Liver (tissue), 3 donors: ENCODE results near the gene ATXN7L3B.
"Not testable (repeated sequence)": the region's sequence is repeated elsewhere in the genome, so short reads cannot be mapped to it uniquely, and the experiment has no call there.

Experiments used
- CTCF ChIP-seq: fragments of 150-350 bp; IDR thresholded peaks from 2 replicates; pipeline ENCODE4 v1.5.1; 2017; ENCODE audit warnings: improper control_type of control experiment, low read depth, low read length; ENCODE audit not compliant: missing input control
- EGR1 ChIP-seq, 2 donors: IDR thresholded peaks; 2 replicates each; pipeline ENCODE4 v1.6.1; 2016 to 2018; ENCODE audit warnings: antibody characterized with exemption in 2 of 2, low read depth in 2 of 2
- FOXA1 ChIP-seq: IDR thresholded peaks from 2 replicates; pipeline ENCODE4 v1.6.1; 2016; ENCODE audit warnings: antibody characterized with exemption
- GABPA ChIP-seq, 2 donors: IDR thresholded peaks in 1 of 2; conservative IDR thresholded peaks in 1 of 2; 2 replicates each; pipeline ENCODE4 v1.6.1; 2016; ENCODE audit warnings: antibody characterized with exemption in 2 of 2, mild to moderate bottlenecking in 1 of 2, moderate library complexity in 1 of 2
- HNF4A ChIP-seq, 2 donors: conservative IDR thresholded peaks; 2 replicates each; pipeline ENCODE4 v1.6.1; 2016; ENCODE audit warnings: antibody characterized with exemption in 2 of 2, mild to moderate bottlenecking in 2 of 2
- JUND ChIP-seq, 2 donors: IDR thresholded peaks; 2 replicates each; pipeline ENCODE4 v1.6.1; 2016; ENCODE audit warnings: antibody characterized with exemption in 2 of 2
- MAX ChIP-seq: IDR thresholded peaks from 2 replicates; pipeline ENCODE4 v1.6.1; 2016; ENCODE audit warnings: antibody characterized with exemption
- RAD21 ChIP-seq, 2 donors: IDR thresholded peaks; 2 replicates each; pipeline ENCODE4 v1.6.1; 2016; ENCODE audit warnings: antibody characterized with exemption in 2 of 2, mild to moderate bottlenecking in 2 of 2
- RXRA ChIP-seq, 2 donors: IDR thresholded peaks; 2 replicates each; pipeline ENCODE4 v1.6.1; 2017 to 2018; ENCODE audit warnings: antibody characterized with exemption in 2 of 2, mild to moderate bottlenecking in 1 of 2
- SP1 ChIP-seq: IDR thresholded peaks from 2 replicates; pipeline ENCODE4 v1.6.1; 2018; ENCODE audit warnings: antibody characterized with exemption, mild to moderate bottlenecking
- YY1 ChIP-seq: IDR thresholded peaks from 2 replicates; pipeline ENCODE4 v1.6.1; 2016; ENCODE audit warnings: antibody characterized with exemption, mild to moderate bottlenecking
- ZBTB33 ChIP-seq: IDR thresholded peaks from 2 replicates; pipeline ENCODE4 v1.6.1; 2016; ENCODE audit warnings: antibody characterized with exemption
- TF ChIP-seq, protein P1 (sequence below): IDR thresholded peaks from 2 replicates; pipeline ENCODE4 v1.6.1; 2016; ENCODE audit warnings: antibody characterized with exemption, mild to moderate bottlenecking
- donor health status: healthy.
- donor health status: healthy.

GRCh38 chr12:74508873-74509657 is 28.6 kb upstream of the ATXN7L3B start:
- not testable (repeated sequence) for TF ChIP-seq CTCF; SP1; RAD21 (IDR thresholded peaks at IDR 0.05); YY1; RXRA (IDR thresholded peaks at IDR 0.05); FOXA1; EGR1 (IDR thresholded peaks at IDR 0.05; ENCODE audit: low read depth in 2 of 2); MAX; JUND (IDR thresholded peaks at IDR 0.05); HNF4A (conservative IDR thresholded peaks at IDR 0.05); GABPA (IDR thresholded peaks at IDR 0.05 in 1 of 2, conservative IDR thresholded peaks at IDR 0.05 in 1 of 2); ZBTB33
- TF ChIP-seq, protein P1, sequence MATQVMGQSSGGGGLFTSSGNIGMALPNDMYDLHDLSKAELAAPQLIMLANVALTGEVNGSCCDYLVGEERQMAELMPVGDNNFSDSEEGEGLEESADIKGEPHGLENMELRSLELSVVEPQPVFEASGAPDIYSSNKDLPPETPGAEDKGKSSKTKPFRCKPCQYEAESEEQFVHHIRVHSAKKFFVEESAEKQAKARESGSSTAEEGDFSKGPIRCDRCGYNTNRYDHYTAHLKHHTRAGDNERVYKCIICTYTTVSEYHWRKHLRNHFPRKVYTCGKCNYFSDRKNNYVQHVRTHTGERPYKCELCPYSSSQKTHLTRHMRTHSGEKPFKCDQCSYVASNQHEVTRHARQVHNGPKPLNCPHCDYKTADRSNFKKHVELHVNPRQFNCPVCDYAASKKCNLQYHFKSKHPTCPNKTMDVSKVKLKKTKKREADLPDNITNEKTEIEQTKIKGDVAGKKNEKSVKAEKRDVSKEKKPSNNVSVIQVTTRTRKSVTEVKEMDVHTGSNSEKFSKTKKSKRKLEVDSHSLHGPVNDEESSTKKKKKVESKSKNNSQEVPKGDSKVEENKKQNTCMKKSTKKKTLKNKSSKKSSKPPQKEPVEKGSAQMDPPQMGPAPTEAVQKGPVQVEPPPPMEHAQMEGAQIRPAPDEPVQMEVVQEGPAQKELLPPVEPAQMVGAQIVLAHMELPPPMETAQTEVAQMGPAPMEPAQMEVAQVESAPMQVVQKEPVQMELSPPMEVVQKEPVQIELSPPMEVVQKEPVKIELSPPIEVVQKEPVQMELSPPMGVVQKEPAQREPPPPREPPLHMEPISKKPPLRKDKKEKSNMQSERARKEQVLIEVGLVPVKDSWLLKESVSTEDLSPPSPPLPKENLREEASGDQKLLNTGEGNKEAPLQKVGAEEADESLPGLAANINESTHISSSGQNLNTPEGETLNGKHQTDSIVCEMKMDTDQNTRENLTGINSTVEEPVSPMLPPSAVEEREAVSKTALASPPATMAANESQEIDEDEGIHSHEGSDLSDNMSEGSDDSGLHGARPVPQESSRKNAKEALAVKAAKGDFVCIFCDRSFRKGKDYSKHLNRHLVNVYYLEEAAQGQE = not testable (repeated sequence)
